Astrocyte (in vitro differentiated cells and primary cell): ENCODE data around the gene ALPI. TPM values are rescaled to one million over a fixed set of nuclear protein-coding genes. Genes with fewer than 3 reads are reported as not detected.

Experiments
- DNase-seq: peaks from one replicate; pipeline ENCODE4 v3.0.0-alpha.2; 2010; ENCODE audit warnings: low read depth
- FAIRE-seq: peaks from 2 replicates; lab custom pipeline; 2011; peaks lifted over from hg19 to GRCh38; lab: Jason Lieb, UNC
- H2AFZ ChIP-seq: 2 replicates; pipeline ENCODE4 v1.6.0; 2012; ENCODE audit warnings: low read depth, low read length, inconsistent platforms
- H3K27ac ChIP-seq: 2 replicates; pipeline ENCODE4 v1.5.1; 2011; ENCODE audit warnings: low read depth, low read length, inconsistent platforms
- H3K27me3 ChIP-seq: 2 replicates; pipeline ENCODE4 v1.6.0; 2011; ENCODE audit warnings: low read length, inconsistent platforms; ENCODE audit not compliant: insufficient read depth
- H3K36me3 ChIP-seq: 2 replicates; pipeline ENCODE4 v1.5.1; 2011; ENCODE audit warnings: low read length, inconsistent platforms; ENCODE audit not compliant: insufficient read depth
- H3K4me1 ChIP-seq: 2 replicates; pipeline ENCODE4 v1.5.1; 2011; ENCODE audit warnings: low read length, inconsistent platforms; ENCODE audit not compliant: insufficient read depth
- H3K4me2 ChIP-seq: 2 replicates; pipeline ENCODE4 v1.6.0; 2012; ENCODE audit warnings: low read length, inconsistent platforms
- H3K4me3 ChIP-seq: 2 replicates; pipeline ENCODE4 v1.5.1; 2011; ENCODE audit warnings: low read depth, mild to moderate bottlenecking, low read length, inconsistent platforms; ENCODE audit not compliant: insufficient read depth
- H3K79me2 ChIP-seq: 2 replicates; pipeline ENCODE4 v1.6.0; 2012; ENCODE audit warnings: mild to moderate bottlenecking, low read length, inconsistent platforms; ENCODE audit not compliant: insufficient read depth
- H3K9ac ChIP-seq: 2 replicates; pipeline ENCODE4 v1.6.0; 2012; ENCODE audit warnings: mild to moderate bottlenecking, low read length, inconsistent platforms
- H3K9me3 ChIP-seq: 2 replicates; pipeline ENCODE4 v1.5.1; 2012; ENCODE audit warnings: low read depth, mild to moderate bottlenecking, low read length, inconsistent platforms; ENCODE audit not compliant: insufficient read depth
- H4K20me1 ChIP-seq: 2 replicates; pipeline ENCODE4 v1.6.0; 2012; ENCODE audit warnings: low read length, inconsistent platforms; ENCODE audit not compliant: insufficient read depth
- H3K27ac Mint-ChIP-seq: one replicate; pipeline ENCODE4 v1.8.0; 2021; ENCODE audit warnings: mild to moderate bottlenecking, mixed read lengths; ENCODE audit not compliant: unreplicated experiment
- H3K27me3 Mint-ChIP-seq: one replicate; pipeline ENCODE4 v1.8.0; 2021; ENCODE audit warnings: low read depth, mixed read lengths; ENCODE audit not compliant: unreplicated experiment
- H3K36me3 Mint-ChIP-seq: one replicate; pipeline ENCODE4 v1.8.0; 2021; ENCODE audit warnings: low read depth, mixed read lengths; ENCODE audit not compliant: unreplicated experiment
- H3K4me1 Mint-ChIP-seq: one replicate; pipeline ENCODE4 v1.8.0; 2021; ENCODE audit warnings: low read depth, mixed read lengths; ENCODE audit not compliant: unreplicated experiment
- H3K4me3 Mint-ChIP-seq: one replicate; pipeline ENCODE4 v1.8.0; 2021; ENCODE audit warnings: mild to moderate bottlenecking, moderate library complexity, mixed read lengths; ENCODE audit not compliant: unreplicated experiment
- H3K9me3 Mint-ChIP-seq: one replicate; pipeline ENCODE4 v1.8.0; 2021; ENCODE audit warnings: mild to moderate bottlenecking, mixed read lengths; ENCODE audit not compliant: unreplicated experiment
- EZH2 ChIP-seq: IDR thresholded peaks from 2 replicates; pipeline ENCODE4 v1.6.1; 2012; ENCODE audit warnings: mild to moderate bottlenecking, low read length, inconsistent platforms; ENCODE audit not compliant: insufficient read depth
- total RNA-seq: library from RNA; stranded (reverse); gene quantifications from 2 replicates; pipeline ENCODE4 v1.2.1, GENCODE V29; 2021
- TF ChIP-seq, protein P1 (sequence below): IDR thresholded peaks from 2 replicates; pipeline ENCODE4 v1.5.1; 2011; ENCODE audit warnings: low read depth, mild to moderate bottlenecking, inconsistent platforms, low read length, moderate library complexity; ENCODE audit not compliant: insufficient read depth

Gene ALPI
- total RNA-seq, 1 donor from 2014 or later = not detected

DNA sequence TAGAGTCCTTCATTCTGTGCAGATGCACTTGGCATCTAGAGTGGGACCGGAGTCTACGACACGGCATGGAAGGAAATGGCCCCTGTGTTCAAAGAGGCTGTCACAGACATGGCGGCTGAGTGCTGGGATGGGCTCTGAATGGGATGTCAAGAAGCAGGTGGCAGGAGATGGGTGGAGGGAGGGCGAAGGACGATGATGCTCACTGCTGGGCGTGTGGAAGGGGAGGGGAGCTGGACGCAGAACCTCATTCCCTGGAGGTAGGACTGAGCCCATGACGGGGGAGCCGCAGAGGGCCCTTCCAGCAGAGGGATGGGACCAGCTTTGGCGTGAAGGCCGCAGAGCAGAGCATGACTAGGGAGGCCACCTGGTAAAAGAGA lies 18.8 kb upstream of the ALPI start:
- Histone ChIP-seq H3K36me3 (no peaks in the 10 kb centered on the region), H2AFZ (no peak overlapping the region), H3K4me3 (no peak overlapping the region), H4K20me1 (no peaks in the 10 kb centered on the region), H3K9ac (no peak overlapping the region), H3K27me3 (peaks cover 7% of the 10 kb centered on the region), H3K27ac (no peak overlapping the region), H3K79me2 (no peaks in the 10 kb centered on the region), H3K9me3 (no peaks in the 10 kb centered on the region), H3K4me2 (no peak overlapping the region), H3K4me1 (no peaks in the 10 kb centered on the region)
- no peak overlapping the region for H3K4me3 Mint-ChIP-seq
- no peaks in the 10 kb centered on the region for H3K9me3 Mint-ChIP-seq
- peaks cover 53% of the 10 kb centered on the region for H3K27me3 Mint-ChIP-seq
- H3K4me1 Mint-ChIP-seq = no peaks in the 10 kb centered on the region
- H3K27ac Mint-ChIP-seq = no peak overlapping the region
- FAIRE-seq (no peak), DNase-seq (no peak)
- TF ChIP-seq EZH2 = no peak
- TF ChIP-seq, protein P1, sequence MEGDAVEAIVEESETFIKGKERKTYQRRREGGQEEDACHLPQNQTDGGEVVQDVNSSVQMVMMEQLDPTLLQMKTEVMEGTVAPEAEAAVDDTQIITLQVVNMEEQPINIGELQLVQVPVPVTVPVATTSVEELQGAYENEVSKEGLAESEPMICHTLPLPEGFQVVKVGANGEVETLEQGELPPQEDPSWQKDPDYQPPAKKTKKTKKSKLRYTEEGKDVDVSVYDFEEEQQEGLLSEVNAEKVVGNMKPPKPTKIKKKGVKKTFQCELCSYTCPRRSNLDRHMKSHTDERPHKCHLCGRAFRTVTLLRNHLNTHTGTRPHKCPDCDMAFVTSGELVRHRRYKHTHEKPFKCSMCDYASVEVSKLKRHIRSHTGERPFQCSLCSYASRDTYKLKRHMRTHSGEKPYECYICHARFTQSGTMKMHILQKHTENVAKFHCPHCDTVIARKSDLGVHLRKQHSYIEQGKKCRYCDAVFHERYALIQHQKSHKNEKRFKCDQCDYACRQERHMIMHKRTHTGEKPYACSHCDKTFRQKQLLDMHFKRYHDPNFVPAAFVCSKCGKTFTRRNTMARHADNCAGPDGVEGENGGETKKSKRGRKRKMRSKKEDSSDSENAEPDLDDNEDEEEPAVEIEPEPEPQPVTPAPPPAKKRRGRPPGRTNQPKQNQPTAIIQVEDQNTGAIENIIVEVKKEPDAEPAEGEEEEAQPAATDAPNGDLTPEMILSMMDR = no peak
- H3K36me3 Mint-ChIP-seq = no peaks in the 10 kb centered on the region

- no peaks in the 10 kb centered on the region for H3K79me2 ChIP-seq
- H3K9ac ChIP-seq = no peak overlapping the region
- Mint-ChIP-seq H3K4me3 (no peak overlapping the region), H3K27ac (no peak overlapping the region), H3K9me3 (no peaks in the 10 kb centered on the region), H3K36me3 (no peaks in the 10 kb centered on the region), H3K27me3 (peaks cover 53% of the 10 kb centered on the region), H3K4me1 (no peaks in the 10 kb centered on the region)
- H3K4me2 ChIP-seq = no peak overlapping the region
- no peaks in the 10 kb centered on the region for H3K9me3 ChIP-seq
- H3K27ac ChIP-seq = no peak overlapping the region
- no peaks in the 10 kb centered on the region for H4K20me1 ChIP-seq
- TF ChIP-seq EZH2 = no peak
- TF ChIP-seq, protein P1 = no peak
- H2AFZ ChIP-seq = no peak overlapping the region
- DNase-seq (no peak), FAIRE-seq (no peak)
- H3K27me3 ChIP-seq = peaks cover 7% of the 10 kb centered on the region
- no peak overlapping the region for H3K4me3 ChIP-seq
- H3K4me1 ChIP-seq = no peaks in the 10 kb centered on the region
- no peaks in the 10 kb centered on the region for H3K36me3 ChIP-seq
Measured at GRCh38 chr2:232438091-232438490, 17.9 kb upstream of the ALPI start.

DNA sequence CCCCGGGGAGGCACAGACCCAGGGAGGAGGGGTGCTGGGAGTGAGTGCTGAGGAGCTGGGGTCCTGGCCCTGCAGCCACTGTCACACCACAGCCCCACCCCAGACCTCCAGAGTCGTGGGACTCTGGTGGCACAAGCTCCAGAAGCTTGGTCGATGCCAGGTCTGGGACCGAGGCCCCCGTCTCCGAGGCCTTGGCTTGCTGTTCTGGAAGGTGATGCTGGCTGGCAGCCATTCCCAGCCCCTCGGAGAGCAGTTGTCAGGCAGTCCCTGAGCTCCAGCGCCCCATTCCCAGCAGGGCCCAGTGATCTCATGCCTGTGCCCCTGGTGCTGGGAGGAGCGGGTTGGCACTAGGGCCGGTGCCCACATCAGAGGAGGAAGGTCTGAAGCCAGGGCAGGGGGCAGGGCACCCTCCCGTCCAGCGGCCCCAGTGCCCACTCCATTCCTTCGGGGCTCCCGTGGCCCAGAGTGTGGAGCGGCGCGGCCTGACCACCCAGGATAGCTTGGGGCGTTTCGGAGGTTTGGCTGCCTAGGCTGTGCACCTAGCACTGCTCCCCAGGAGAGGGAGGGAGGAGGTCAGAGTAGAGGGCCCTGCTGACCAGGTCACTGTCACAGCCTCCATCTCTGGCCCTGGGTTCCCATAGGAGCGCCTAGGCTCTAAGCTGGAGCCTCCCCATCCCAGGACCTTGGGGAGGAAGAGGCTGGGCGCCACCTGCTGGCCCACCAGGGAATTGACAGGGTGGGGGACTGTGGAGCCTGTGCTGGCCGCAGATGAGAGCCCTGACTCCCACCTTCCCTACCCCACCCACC lies 16.8 kb upstream of the ALPI start:
- Histone ChIP-seq H3K4me3 (no peak overlapping the region), H4K20me1 (no peaks in the 10 kb centered on the region), H3K36me3 (no peaks in the 10 kb centered on the region), H3K27ac (no peak overlapping the region), H3K9ac (no peak overlapping the region), H3K79me2 (no peaks in the 10 kb centered on the region), H3K9me3 (no peaks in the 10 kb centered on the region), H3K4me1 (no peaks in the 10 kb centered on the region), H3K27me3 (peaks cover 5% of the 10 kb centered on the region), H3K4me2 (no peak overlapping the region), H2AFZ (no peak overlapping the region)
- Mint-ChIP-seq H3K36me3 (no peaks in the 10 kb centered on the region), H3K4me3 (no peak overlapping the region), H3K27ac (no peak overlapping the region), H3K27me3 (peaks cover 47% of the 10 kb centered on the region), H3K4me1 (no peaks in the 10 kb centered on the region), H3K9me3 (no peaks in the 10 kb centered on the region)
- TF ChIP-seq, protein P1 = no peak
- no peak for TF ChIP-seq EZH2
- DNase-seq = no peak
- no peak for FAIRE-seq
